ENCODE data around the gene FRMD3. TPM values are rescaled to one million over a fixed set of nuclear protein-coding genes. Genes with fewer than 3 reads are reported as not detected.

Gene FRMD3
- total RNA-seq, 1 experiment from 2014 or later = 1.4 TPM

DNA sequence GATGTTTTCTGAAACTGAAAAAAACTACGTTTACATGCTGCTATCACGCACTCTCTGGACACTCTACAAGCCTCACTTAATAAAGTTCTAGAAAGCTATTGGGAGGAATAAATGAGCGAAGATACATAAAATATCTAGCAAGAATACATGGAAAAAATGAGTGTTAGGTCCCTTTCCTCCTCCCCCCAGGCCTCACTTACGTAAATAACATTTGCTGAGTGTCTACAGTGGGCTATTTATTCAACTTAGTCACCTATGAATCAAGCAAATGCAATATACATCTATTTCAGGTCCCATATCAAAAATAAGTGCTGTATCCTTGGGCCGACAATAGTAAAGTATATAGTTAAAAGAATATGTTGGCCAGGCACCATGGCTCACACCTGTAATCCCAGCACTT is 62.5 kb downstream of the FRMD3 start (continued):
- no peak for TF ChIP-seq ZNF138 (CRISPR knock-in tag; conservative IDR thresholded peaks at IDR 0.05)

GRCh38 chr9:83474631-83475030 is 63.6 kb downstream of the FRMD3 start:
- POLR2A ChIA-PET = no interaction called here
- H3K27me3 Mint-ChIP-seq (ENCODE audit: low read depth) = no peaks in the 10 kb centered on the region

GRCh38 chr9:83473488-83473971 is 64.7 kb downstream of the FRMD3 start:
- Mint-ChIP-seq H3K27ac (no peak overlapping the region), H3K4me1 (peaks cover 32% of the 10 kb centered on the region), H3K4me3 (no peak overlapping the region), H3K36me3 (no peaks in the 10 kb centered on the region), H3K9me3 (peaks cover 12% of the 10 kb centered on the region), H3K27me3 (ENCODE audit: low read depth) (no peaks in the 10 kb centered on the region)
- ChIA-PET CTCF (no interaction called here), POLR2A (no interaction called here)
- DNase-seq (ENCODE audit: low spot score) (no peak), ATAC-seq (no peak)
- no peak for TF ChIP-seq FOXK1 (CRISPR knock-in tag; IDR thresholded peaks at IDR 0.05)

More at GRCh38 chr9:83474631-83475030, 63.6 kb downstream of the FRMD3 start:
- Mint-ChIP-seq H3K9me3 (peaks cover 15% of the 10 kb centered on the region), H3K27ac (no peak overlapping the region), H3K4me1 (peaks cover 21% of the 10 kb centered on the region), H3K4me3 (no peak overlapping the region), H3K36me3 (no peaks in the 10 kb centered on the region; the same call in 1 of the 2 replicates)
- CTCF ChIA-PET = no interaction called here
- no peak for ATAC-seq
- DNase-seq (ENCODE audit: low spot score) = no peak
- TF ChIP-seq CBFB (CRISPR knock-in tag; IDR thresholded peaks at IDR 0.05; ENCODE audit: low read depth) (no peak), STAT6 (CRISPR knock-in tag; conservative IDR thresholded peaks at IDR 0.05; ENCODE audit: low read depth) (no peak), ZNF671 (CRISPR knock-in tag; IDR thresholded peaks at IDR 0.05) (no peak), ELF4 (CRISPR knock-in tag; IDR thresholded peaks at IDR 0.05; ENCODE audit: low read depth) (no peak), FOXP1 (CRISPR knock-in tag; IDR thresholded peaks at IDR 0.05; ENCODE audit: borderline replicate concordance) (no peak), ETV6 (CRISPR knock-in tag; IDR thresholded peaks at IDR 0.05) (no peak), FOXK1 (CRISPR knock-in tag; IDR thresholded peaks at IDR 0.05) (no peak)
- TF ChIP-seq, protein P1, sequence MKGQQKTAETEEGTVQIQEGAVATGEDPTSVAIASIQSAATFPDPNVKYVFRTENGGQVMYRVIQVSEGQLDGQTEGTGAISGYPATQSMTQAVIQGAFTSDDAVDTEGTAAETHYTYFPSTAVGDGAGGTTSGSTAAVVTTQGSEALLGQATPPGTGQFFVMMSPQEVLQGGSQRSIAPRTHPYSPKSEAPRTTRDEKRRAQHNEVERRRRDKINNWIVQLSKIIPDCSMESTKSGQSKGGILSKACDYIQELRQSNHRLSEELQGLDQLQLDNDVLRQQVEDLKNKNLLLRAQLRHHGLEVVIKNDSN (CRISPR knock-in tag; IDR thresholded peaks at IDR 0.05) = no peak
- TF ChIP-seq, protein P2, sequence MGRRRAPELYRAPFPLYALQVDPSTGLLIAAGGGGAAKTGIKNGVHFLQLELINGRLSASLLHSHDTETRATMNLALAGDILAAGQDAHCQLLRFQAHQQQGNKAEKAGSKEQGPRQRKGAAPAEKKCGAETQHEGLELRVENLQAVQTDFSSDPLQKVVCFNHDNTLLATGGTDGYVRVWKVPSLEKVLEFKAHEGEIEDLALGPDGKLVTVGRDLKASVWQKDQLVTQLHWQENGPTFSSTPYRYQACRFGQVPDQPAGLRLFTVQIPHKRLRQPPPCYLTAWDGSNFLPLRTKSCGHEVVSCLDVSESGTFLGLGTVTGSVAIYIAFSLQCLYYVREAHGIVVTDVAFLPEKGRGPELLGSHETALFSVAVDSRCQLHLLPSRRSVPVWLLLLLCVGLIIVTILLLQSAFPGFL (CRISPR knock-in tag; IDR thresholded peaks at IDR 0.05; ENCODE audit: borderline replicate concordance) = no peak
- TF ChIP-seq, protein P3, sequence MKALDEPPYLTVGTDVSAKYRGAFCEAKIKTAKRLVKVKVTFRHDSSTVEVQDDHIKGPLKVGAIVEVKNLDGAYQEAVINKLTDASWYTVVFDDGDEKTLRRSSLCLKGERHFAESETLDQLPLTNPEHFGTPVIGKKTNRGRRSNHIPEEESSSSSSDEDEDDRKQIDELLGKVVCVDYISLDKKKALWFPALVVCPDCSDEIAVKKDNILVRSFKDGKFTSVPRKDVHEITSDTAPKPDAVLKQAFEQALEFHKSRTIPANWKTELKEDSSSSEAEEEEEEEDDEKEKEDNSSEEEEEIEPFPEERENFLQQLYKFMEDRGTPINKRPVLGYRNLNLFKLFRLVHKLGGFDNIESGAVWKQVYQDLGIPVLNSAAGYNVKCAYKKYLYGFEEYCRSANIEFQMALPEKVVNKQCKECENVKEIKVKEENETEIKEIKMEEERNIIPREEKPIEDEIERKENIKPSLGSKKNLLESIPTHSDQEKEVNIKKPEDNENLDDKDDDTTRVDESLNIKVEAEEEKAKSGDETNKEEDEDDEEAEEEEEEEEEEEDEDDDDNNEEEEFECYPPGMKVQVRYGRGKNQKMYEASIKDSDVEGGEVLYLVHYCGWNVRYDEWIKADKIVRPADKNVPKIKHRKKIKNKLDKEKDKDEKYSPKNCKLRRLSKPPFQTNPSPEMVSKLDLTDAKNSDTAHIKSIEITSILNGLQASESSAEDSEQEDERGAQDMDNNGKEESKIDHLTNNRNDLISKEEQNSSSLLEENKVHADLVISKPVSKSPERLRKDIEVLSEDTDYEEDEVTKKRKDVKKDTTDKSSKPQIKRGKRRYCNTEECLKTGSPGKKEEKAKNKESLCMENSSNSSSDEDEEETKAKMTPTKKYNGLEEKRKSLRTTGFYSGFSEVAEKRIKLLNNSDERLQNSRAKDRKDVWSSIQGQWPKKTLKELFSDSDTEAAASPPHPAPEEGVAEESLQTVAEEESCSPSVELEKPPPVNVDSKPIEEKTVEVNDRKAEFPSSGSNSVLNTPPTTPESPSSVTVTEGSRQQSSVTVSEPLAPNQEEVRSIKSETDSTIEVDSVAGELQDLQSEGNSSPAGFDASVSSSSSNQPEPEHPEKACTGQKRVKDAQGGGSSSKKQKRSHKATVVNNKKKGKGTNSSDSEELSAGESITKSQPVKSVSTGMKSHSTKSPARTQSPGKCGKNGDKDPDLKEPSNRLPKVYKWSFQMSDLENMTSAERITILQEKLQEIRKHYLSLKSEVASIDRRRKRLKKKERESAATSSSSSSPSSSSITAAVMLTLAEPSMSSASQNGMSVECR (CRISPR knock-in tag; IDR thresholded peaks at IDR 0.05; ENCODE audit: borderline replicate concordance) = no peak

- H3K36me3 Mint-ChIP-seq = no peaks in the 10 kb centered on the region
- POLR2A ChIA-PET = no interaction called here
- DNase-seq (ENCODE audit: low spot score) = no peak
- no peaks in the 10 kb centered on the region for H3K27me3 Mint-ChIP-seq (ENCODE audit: low read depth)
- H3K4me1 Mint-ChIP-seq = peaks cover 31% of the 10 kb centered on the region
- H3K4me3 Mint-ChIP-seq = no peak overlapping the region
- peaks cover 12% of the 10 kb centered on the region for H3K9me3 Mint-ChIP-seq
- H3K27ac Mint-ChIP-seq = no peak overlapping the region
- no peak for ATAC-seq
- CTCF ChIA-PET = no interaction called here
- TF ChIP-seq FOXP4 (CRISPR knock-in tag; IDR thresholded peaks at IDR 0.05) (no peak), ZNF232 (CRISPR knock-in tag; IDR thresholded peaks at IDR 0.05) (no peak), ZSCAN18 (CRISPR knock-in tag; IDR thresholded peaks at IDR 0.05) (no peak), ZNF396 (CRISPR knock-in tag; IDR thresholded peaks at IDR 0.05; ENCODE audit: borderline replicate concordance) (no peak), ZNF138 (CRISPR knock-in tag; conservative IDR thresholded peaks at IDR 0.05) (no peak)
- TF ChIP-seq, protein P4, sequence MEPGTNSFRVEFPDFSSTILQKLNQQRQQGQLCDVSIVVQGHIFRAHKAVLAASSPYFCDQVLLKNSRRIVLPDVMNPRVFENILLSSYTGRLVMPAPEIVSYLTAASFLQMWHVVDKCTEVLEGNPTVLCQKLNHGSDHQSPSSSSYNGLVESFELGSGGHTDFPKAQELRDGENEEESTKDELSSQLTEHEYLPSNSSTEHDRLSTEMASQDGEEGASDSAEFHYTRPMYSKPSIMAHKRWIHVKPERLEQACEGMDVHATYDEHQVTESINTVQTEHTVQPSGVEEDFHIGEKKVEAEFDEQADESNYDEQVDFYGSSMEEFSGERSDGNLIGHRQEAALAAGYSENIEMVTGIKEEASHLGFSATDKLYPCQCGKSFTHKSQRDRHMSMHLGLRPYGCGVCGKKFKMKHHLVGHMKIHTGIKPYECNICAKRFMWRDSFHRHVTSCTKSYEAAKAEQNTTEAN (CRISPR knock-in tag; IDR thresholded peaks at IDR 0.05) = no peak
These were observed 65.4 kb downstream of the FRMD3 start for GRCh38 chr9:83472764-83473163.

Measured in WTC11 (cell line).